Psoas muscle (tissue), 8 donors: ENCODE results near the gene BTBD9. TPM values are rescaled to one million over a fixed set of nuclear protein-coding genes. Genes with fewer than 3 reads are reported as not detected.

Source experiments
- ATAC-seq, 4 donors: fragments of 200-7000 bp; cut with Tn5 transposase; one replicate each; pipeline ENCODE4 v1.9.1; 2020; ENCODE audit warnings: moderate library complexity in 3 of 4, mild to moderate bottlenecking in 2 of 4
- DNase-seq, 2 donors: peaks; one replicate each; pipeline ENCODE4 v3.0.0-alpha.2; 2020
- H3K27ac ChIP-seq: fragments of 200-600 bp; one replicate; pipeline ENCODE4 v1.8.0; 2022
- H3K27me3 ChIP-seq, 3 donors: fragments of 200-600 bp in 1 of 3; one replicate each; pipeline versions ENCODE4 v1.6.1 to v1.8.0; 2013 to 2022; ENCODE audit warnings: low read length in 2 of 3, mild to moderate bottlenecking in 2 of 3, moderate library complexity in 1 of 3; ENCODE audit not compliant: insufficient read depth in 3 of 3
- H3K36me3 ChIP-seq, 2 donors: fragments of 200-600 bp in 1 of 2; one replicate each; pipeline versions ENCODE4 v1.6.1 to v1.8.0; 2013 to 2022; ENCODE audit warnings: low read depth in 1 of 2, mild to moderate bottlenecking in 1 of 2, moderate library complexity in 1 of 2; ENCODE audit not compliant: insufficient read depth in 1 of 2
- H3K4me1 ChIP-seq: fragments of 200-600 bp; one replicate; pipeline ENCODE4 v1.8.0; 2022
- H3K4me3 ChIP-seq: fragments of 200-600 bp; one replicate; pipeline ENCODE4 v1.8.0; 2022; ENCODE audit warnings: mild to moderate bottlenecking
- H3K9me3 ChIP-seq: fragments of 200-600 bp; one replicate; pipeline ENCODE4 v1.8.0; 2022
- CTCF ChIP-seq: fragments of 200-600 bp; IDR thresholded peaks from one replicate; pipeline ENCODE4 v1.8.0; 2022; ENCODE audit warnings: antibody characterized with exemption
- WGBS, 3 donors: extraction: QIAGEN DNeasy Blood & Tissue Kit; methylation state at CpG; one replicate each; pipeline versions ENCODE4 v1.1.6 to v1.1.7; 2013; 5-methylcytosine and 5-hydroxymethylcytosine counted together
- intact Hi-C, 2 donors: fragments of 100-400 bp; cut with DNase I; formaldehyde crosslinking; loops; one replicate each; pipeline versions ENCODE4 v1.11.0 to v1.14.2; 2022
- polyA plus RNA-seq, 3 donors: library from polyadenylated mRNA; stranded (reverse); fragments of 200-250 nt; gene quantifications; one replicate each; pipeline ENCODE4 v1.2.3, GENCODE V29; 2013
- total RNA-seq, 4 donors: library from RNA; stranded (reverse); fragmentation: NEBNext Ultra II Directional in 2 of 4; extraction: Animal tissue kit (Norgen Biotek cat#: 25700) in 2 of 4; gene quantifications; one replicate each; pipeline versions ENCODE4 v1.2.1 to v1.2.4, GENCODE V29; 2021 to 2023
- donor health status: healthy with polysubstance abuse.
- donor health status: DM: no; HTN: no; CAD: no; lungs with moderate emphysema.
- donor health status: Bipolar disorder and iron deficiency.
- donor health status: healthy.
- donor health status: DM: yes; HTN: yes; CAD: no.
- donor health status: DM: no; HTN: no; CAD: no.
- donor health status: DM: no; HTN: no; CAD: no.
- donor health status: DM: yes; HTN: yes; CAD: no.

The BTBD9 gene
- total and polyA plus RNA-seq, 7 donors: 2.3 to 10.9 (median 8.4) TPM

GRCh38 chr6:38160831-38161230, 478.9 kb downstream of the BTBD9 start:
- WGBS, 3 donors: 96 to 98% (median 97%) methylated on average over 25 of the region's 25 CpGs
- no peaks in the 10 kb centered on the region for H3K4me1 ChIP-seq
- DNase-seq: peak in 1 of 2 donors; percentile 47
- TF ChIP-seq CTCF: no peak
- no peak for ATAC-seq
- intact Hi-C loops: no loop called here
- no peak overlapping the region for H3K4me3 ChIP-seq
- H3K27me3 ChIP-seq: no peaks in the 10 kb centered on the region
- no peak overlapping the region for H3K27ac ChIP-seq
- H3K36me3 ChIP-seq: peaks cover 0 to 3% of the 10 kb centered on the region in 2 donors
- H3K9me3 ChIP-seq: no peaks in the 10 kb centered on the region

- no peaks in the 10 kb centered on the region for H3K9me3 ChIP-seq
- no peak overlapping the region for H3K4me3 ChIP-seq
- DNase-seq: no peak
- no peaks in the 10 kb centered on the region for H3K4me1 ChIP-seq
- no peaks in the 10 kb centered on the region for H3K27me3 ChIP-seq
- no peak overlapping the region for H3K27ac ChIP-seq
- 83 to 90% (median 87%) methylated on average over 8 of the region's 8 CpGs for WGBS, 3 donors
- no peak for ATAC-seq
- no peak for TF ChIP-seq CTCF
- peaks cover 0 to 3% of the 10 kb centered on the region in 2 donors for H3K36me3 ChIP-seq
- intact Hi-C loops: no loop called here
Observed at GRCh38 chr6:38159596-38159995, 480.1 kb downstream of the BTBD9 start.

GRCh38 chr6:38158762-38159350, 480.9 kb downstream of the BTBD9 start:
- TF ChIP-seq CTCF: no peak
- no peak for DNase-seq
- intact Hi-C loops: no loop called here
- Histone ChIP-seq H3K27ac (no peak overlapping the region), H3K36me3 (peaks cover 0 to 3% of the 10 kb centered on the region in 2 donors), H3K27me3 (no peaks in the 10 kb centered on the region), H3K4me3 (no peak overlapping the region), H3K4me1 (no peaks in the 10 kb centered on the region), H3K9me3 (no peaks in the 10 kb centered on the region)
- WGBS, 3 donors: 86 to 94% (median 87%) methylated on average over 14 of the region's 14 CpGs
- no peak for ATAC-seq

- Histone ChIP-seq H3K27me3 (no peaks in the 10 kb centered on the region), H3K36me3 (peaks cover 0 to 3% of the 10 kb centered on the region in 2 donors), H3K27ac (no peak overlapping the region), H3K4me1 (no peaks in the 10 kb centered on the region), H3K9me3 (no peaks in the 10 kb centered on the region), H3K4me3 (no peak overlapping the region)
- DNase-seq: no peak
- WGBS, 3 donors: 91 to 92% (median 92%) methylated on average over 11 of the region's 11 CpGs
- peak in 1 of 4 donors; percentile 3 for ATAC-seq
- no peak for TF ChIP-seq CTCF
- intact Hi-C loops: no loop called here
Observed at GRCh38 chr6:38157905-38158304, 481.8 kb downstream of the BTBD9 start.
